SW480 (cell line): ENCODE results near the gene PNPO.

Experiments
- DNase-seq: peaks from one replicate; pipeline ENCODE4 v3.0.0-alpha.2; 2016; ENCODE audit warnings: low spot score

PNPO gene

GRCh38 chr17:47998044-47998443, 56.7 kb downstream of the PNPO start:
- no peak for DNase-seq
